ENCODE measurements around the gene AKAP6.

AKAP6 gene

DNA sequence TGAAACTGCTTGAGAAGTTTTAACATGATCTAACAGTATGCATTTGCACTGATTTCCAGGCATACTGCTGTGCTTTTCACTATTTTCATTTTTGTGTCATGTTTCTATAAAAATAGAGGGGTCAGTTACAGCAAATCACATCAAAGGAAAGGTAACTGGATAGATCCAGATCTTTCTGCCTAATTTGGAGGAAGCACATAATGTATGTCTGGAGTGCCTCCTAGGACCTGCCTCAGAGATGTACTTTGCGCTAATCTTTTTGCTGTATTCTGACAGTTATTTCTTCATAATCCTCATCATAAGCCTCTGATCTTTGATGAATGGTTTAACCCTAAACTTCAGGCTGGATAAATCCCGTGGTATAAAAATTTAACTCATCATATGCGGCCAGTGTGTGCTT lies 498.4 kb downstream of the AKAP6 start:
- Histone ChIP-seq H3K27ac (no peak overlapping the region), H3K4me3 (no peak overlapping the region)
- no peak for DNase-seq (ENCODE audit: low spot score)
- TF ChIP-seq, protein P1, sequence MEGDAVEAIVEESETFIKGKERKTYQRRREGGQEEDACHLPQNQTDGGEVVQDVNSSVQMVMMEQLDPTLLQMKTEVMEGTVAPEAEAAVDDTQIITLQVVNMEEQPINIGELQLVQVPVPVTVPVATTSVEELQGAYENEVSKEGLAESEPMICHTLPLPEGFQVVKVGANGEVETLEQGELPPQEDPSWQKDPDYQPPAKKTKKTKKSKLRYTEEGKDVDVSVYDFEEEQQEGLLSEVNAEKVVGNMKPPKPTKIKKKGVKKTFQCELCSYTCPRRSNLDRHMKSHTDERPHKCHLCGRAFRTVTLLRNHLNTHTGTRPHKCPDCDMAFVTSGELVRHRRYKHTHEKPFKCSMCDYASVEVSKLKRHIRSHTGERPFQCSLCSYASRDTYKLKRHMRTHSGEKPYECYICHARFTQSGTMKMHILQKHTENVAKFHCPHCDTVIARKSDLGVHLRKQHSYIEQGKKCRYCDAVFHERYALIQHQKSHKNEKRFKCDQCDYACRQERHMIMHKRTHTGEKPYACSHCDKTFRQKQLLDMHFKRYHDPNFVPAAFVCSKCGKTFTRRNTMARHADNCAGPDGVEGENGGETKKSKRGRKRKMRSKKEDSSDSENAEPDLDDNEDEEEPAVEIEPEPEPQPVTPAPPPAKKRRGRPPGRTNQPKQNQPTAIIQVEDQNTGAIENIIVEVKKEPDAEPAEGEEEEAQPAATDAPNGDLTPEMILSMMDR (IDR thresholded peaks at IDR 0.05) = no peak

DNA sequence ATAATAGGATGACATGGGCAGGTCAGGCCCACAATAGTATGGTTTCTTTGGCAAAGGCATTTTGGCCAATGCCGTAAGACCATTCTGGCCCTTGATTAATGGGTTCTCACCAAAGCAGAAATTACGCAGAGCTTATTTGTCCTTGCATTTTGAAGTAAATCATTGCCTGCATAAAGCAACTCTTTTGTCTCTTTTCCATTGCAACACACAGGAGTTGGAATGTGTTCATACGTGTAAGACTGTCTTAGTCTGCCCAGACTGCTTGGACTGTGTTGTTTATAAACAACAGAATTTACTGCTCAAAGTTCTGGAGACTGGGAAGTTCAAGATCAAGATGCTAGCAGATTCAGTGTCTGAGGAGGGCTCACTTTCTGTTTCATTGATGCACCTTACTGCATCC lies 506.8 kb downstream of the AKAP6 start:
- no peak overlapping the region for H3K27ac ChIP-seq
- TF ChIP-seq, protein P1 (IDR thresholded peaks at IDR 0.05) = no peak
- H3K4me3 ChIP-seq = no peak overlapping the region
- DNase-seq (ENCODE audit: low spot score) = no peak

DNA sequence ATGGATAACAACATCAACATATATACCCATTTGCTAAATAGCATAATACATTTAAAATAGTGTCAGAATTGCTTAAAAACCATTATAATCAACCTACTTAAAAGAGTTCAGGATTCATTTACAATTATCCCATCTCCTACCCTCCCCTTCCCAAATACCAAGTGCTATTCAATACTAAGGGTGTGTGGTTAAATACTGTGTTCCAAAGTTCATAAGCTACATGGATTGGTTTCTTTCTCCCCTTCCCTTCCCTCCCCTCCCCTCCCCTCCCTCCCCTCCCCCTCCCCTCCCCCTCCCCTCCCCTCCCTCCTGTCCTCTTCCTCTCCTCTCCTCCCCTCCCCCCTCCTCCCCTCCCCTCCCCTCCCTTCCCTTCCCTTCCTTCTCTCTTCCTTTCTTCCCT lies 512.6 kb downstream of the AKAP6 start:
- no peak overlapping the region for H3K27ac ChIP-seq
- DNase-seq (ENCODE audit: low spot score) = no peak
- TF ChIP-seq, protein P1 (IDR thresholded peaks at IDR 0.05) = no peak
- no peak overlapping the region for H3K4me3 ChIP-seq

DNA sequence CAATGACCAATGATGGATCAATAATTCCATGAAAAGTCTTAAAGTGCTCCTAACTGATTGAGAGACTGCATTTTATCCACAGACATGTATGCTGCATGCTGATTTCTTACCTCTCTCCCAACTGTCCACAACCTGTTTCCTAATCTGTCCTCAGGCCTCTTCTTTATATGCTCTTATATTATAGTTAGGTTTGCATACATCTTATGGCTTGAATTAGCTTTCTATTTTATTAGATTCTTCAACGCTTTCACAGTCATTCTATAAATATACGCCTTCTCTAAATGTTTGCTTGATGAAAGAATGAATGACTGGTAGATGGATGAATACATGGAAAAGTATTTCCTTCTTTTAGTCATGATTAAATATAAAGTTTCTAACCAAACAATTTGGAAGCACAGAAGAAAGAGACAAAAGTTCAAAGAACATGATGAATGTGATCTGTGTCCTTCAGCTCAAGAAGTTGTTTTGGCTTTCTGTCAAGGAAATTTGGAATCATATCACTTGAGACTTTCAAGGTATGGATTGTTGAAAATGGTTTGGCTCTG lies 517.8 kb downstream of the AKAP6 start:
- no peak for DNase-seq (ENCODE audit: low spot score)
- Histone ChIP-seq H3K27ac (no peak overlapping the region), H3K4me3 (no peak overlapping the region)
- TF ChIP-seq, protein P1 (IDR thresholded peaks at IDR 0.05) = no peak

DNA sequence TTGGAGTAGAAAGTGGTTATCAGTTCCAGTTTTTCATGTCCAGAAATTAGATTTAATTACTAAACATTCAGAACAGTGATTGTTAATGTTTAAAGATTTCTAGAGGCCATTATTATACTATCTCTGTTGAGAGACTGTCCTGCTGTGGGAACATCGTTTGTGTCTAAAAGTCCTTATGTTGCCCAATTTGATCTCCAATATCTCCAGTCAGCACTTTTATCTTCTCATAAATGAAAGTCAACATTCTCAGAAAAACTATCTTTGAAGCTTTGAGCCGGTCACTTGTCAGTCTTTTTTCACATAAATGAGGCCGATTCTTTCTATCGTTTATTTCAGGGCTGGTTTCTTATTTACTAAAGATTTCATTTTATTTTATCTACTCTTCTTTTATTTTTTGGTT lies 518.8 kb downstream of the AKAP6 start:
- DNase-seq (ENCODE audit: low spot score) = no peak
- TF ChIP-seq, protein P1 (IDR thresholded peaks at IDR 0.05) = no peak
- no peak overlapping the region for H3K27ac ChIP-seq
- no peak overlapping the region for H3K4me3 ChIP-seq

DNA sequence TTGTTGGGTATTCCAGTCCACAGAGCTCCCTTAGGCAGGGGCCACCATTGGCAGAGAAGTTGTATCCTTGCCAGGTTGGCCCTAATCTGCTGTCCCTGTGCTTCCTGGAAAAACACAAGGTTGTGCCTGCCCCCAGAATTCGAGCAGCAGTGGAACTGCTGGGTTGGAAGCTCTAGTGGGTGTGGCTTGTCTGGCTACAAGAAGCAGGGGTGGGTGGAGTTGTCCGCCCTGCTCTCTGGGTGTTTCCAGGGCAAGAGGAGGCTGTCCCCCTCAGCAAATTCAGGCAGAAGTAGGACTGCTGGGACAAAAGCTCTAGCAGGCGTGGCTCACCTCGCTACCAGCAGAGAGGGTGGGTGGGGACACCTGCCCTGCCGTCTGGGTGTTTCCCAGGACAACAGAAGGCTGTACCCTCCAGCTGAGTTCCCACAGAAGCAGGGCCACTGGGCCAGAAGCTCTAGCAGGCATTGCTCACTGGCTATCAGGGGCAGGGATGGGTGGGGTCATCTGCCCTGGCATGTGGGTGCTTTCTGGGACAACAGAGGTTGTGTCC lies 536.8 kb downstream of the AKAP6 start:
- Histone ChIP-seq H3K27ac (no peak overlapping the region), H3K4me3 (no peak overlapping the region)
- no peak for DNase-seq (ENCODE audit: low spot score)
- TF ChIP-seq, protein P1 (IDR thresholded peaks at IDR 0.05) = no peak

DNA sequence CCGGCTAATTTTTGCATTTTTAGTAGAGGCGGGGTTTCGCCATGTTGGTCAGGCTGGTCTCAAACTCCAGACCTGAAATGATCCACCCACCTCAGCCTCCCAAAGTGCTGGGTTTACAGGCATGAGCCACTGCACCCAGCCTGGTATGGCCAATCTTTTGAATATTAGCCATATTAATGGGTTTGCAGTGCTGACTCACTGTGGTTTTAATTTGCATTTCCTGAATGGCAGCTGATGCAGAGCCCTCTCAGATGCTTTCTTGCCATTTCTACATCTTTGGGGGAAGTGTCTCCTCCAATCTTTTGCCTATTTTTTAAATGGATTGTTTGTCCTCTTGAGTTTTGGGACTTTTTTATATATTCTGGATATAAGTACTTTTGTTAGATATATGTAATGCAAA lies 554.1 kb downstream of the AKAP6 start:
- H3K4me3 ChIP-seq = no peak overlapping the region
- TF ChIP-seq, protein P1 (IDR thresholded peaks at IDR 0.05) = no peak
- DNase-seq (ENCODE audit: low spot score) = no peak
- no peak overlapping the region for H3K27ac ChIP-seq

Measured in coronary artery (tissue), 2 donors.